Caco-2 (cell line): Measurements from ENCODE around the gene COMTD1. TPM values are rescaled to one million over a fixed set of nuclear protein-coding genes. Genes with fewer than 3 reads are reported as not detected.
A peak's percentile ranks its signal among the peaks of the same experiment; 100 is the strongest.

Experiments used
- BruUV-seq: library from RNA; stranded (reverse); fragments of 400-500 nt; replicated peaks from 2 replicates; lab custom pipeline; 2021; lab: Mats Ljungman, UMichigan
- CTCF ChIA-PET: fragments of 300-600 bp; sonication (Branson Sonifier 250); formaldehyde crosslinking; loops from one replicate; lab custom pipeline; 2022; ENCODE audit warnings: antibody characterized with exemption; lab: Charles Lee
- POLR2A ChIA-PET: fragments of 300-600 bp; sonication (Branson Sonifier 250); formaldehyde crosslinking; loops from one replicate; lab custom pipeline; 2022; ENCODE audit warnings: antibody characterized with exemption; lab: Charles Lee
- DNase-seq, 2 experiments: peaks; one replicate each; pipeline versions ENCODE4 v3.0.0 to v3.0.0-alpha.2; 2020 to 2022
- H3K27me3 ChIP-seq: replicated peaks from 2 replicates; pipeline ENCODE4 v1.6.0; 2011; ENCODE audit warnings: low read length; ENCODE audit not compliant: control insufficient read depth, insufficient read depth
- H3K36me3 ChIP-seq: 2 replicates; pipeline ENCODE4 v1.5.1; 2011; ENCODE audit warnings: low read length; ENCODE audit not compliant: control insufficient read depth, insufficient read depth
- H3K4me1 ChIP-seq: fragments of 250-450 bp; sonication (Bioruptor Pico); 2 replicates; pipeline ENCODE4 v1.5.1; 2020; ENCODE audit warnings: mild to moderate bottlenecking
- H3K4me3 ChIP-seq: 2 replicates; pipeline ENCODE4 v1.5.1; 2011; ENCODE audit warnings: low read depth, mild to moderate bottlenecking, control low read depth, low read length
- H3K9me3 ChIP-seq: fragments of 250-450 bp; sonication (Bioruptor Pico); 2 replicates; pipeline ENCODE4 v1.5.1; 2020; ENCODE audit warnings: mild to moderate bottlenecking, moderate library complexity
- H3K27ac Mint-ChIP-seq: one replicate; pipeline ENCODE4 v1.8.0; 2022; ENCODE audit warnings: mixed read lengths; ENCODE audit not compliant: unreplicated experiment
- H3K27me3 Mint-ChIP-seq: one replicate; pipeline ENCODE4 v1.8.0; 2022; ENCODE audit warnings: mixed read lengths; ENCODE audit not compliant: insufficient read depth, unreplicated experiment
- H3K36me3 Mint-ChIP-seq: one replicate; pipeline ENCODE4 v1.8.0; 2022; ENCODE audit warnings: mild to moderate bottlenecking, mixed read lengths; ENCODE audit not compliant: insufficient read depth, unreplicated experiment
- H3K4me1 Mint-ChIP-seq: one replicate; pipeline ENCODE4 v1.8.0; 2022; ENCODE audit warnings: low read depth, mixed read lengths; ENCODE audit not compliant: unreplicated experiment
- H3K4me3 Mint-ChIP-seq: one replicate; pipeline ENCODE4 v1.8.0; 2022; ENCODE audit warnings: mild to moderate bottlenecking, moderate library complexity, mixed read lengths; ENCODE audit not compliant: unreplicated experiment
- H3K9me3 Mint-ChIP-seq: one replicate; pipeline ENCODE4 v1.8.0; 2022; ENCODE audit warnings: mixed read lengths; ENCODE audit not compliant: unreplicated experiment
- CTCF ChIP-seq, 2 experiments: fragments of 200-600 bp in 1 of 2; IDR thresholded peaks; 1 replicate in 1 of 2; 2 replicates in 1 of 2; pipeline versions ENCODE4 v1.5.1 to v1.8.0; 2011 to 2022; ENCODE audit warnings: antibody characterized with exemption in 1 of 2, control low read depth in 1 of 2, inconsistent platforms in 1 of 2, low read depth in 1 of 2, low read length in 1 of 2, mild to moderate bottlenecking in 1 of 2, moderate library complexity in 1 of 2; ENCODE audit not compliant: insufficient read depth in 1 of 2, severe bottlenecking in 1 of 2, unreplicated experiment in 1 of 2
- intact Hi-C: fragments of 100-400 bp; cut with micrococcal nuclease; formaldehyde crosslinking; loops from one replicate; pipeline ENCODE4 v1.10.0; 2022; ENCODE audit not compliant: unreplicated experiment
- total RNA-seq: library from RNA; stranded (reverse); gene quantifications from 2 replicates; pipeline ENCODE4 v1.2.3, GENCODE V29; 2022

COMTD1 gene
- total RNA-seq, 1 experiment from 2014 or later = 38.7 TPM

- intact Hi-C loops = loop anchor here (10.0 kb wide), 2 partner anchors 207 to 967 kb away; no protein-coding TSS in a partner anchor
- H3K27me3 ChIP-seq = no peaks in the 10 kb centered on the region
- DNase-seq = no peak
- ChIA-PET POLR2A (interaction anchor here (1.1 to 1.2 kb wide), 2 partner anchors 13 to 21 kb away, joined by 3 to 5 read pairs; partner anchors contain the start of gene VDAC2), CTCF (interaction anchor here (0.5 to 1.6 kb wide), 3 partner anchors 21 to 742 kb away, joined by 4 to 8 read pairs (median 5); partner anchors contain the start of gene VDAC2)
- no peaks in the 10 kb centered on the region for H3K9me3 Mint-ChIP-seq
- no TSS peak for BruUV-seq
- H3K4me1 Mint-ChIP-seq = peaks cover 51% of the 10 kb centered on the region
- H3K27ac Mint-ChIP-seq = peak overlapping the region; percentile 34
- no peaks in the 10 kb centered on the region for H3K27me3 Mint-ChIP-seq
- H3K4me3 ChIP-seq = no peak overlapping the region
- peaks cover 54% of the 10 kb centered on the region for H3K4me1 ChIP-seq
- H3K36me3 ChIP-seq = peaks cover 9% of the 10 kb centered on the region
- H3K9me3 ChIP-seq = no peaks in the 10 kb centered on the region
- TF ChIP-seq CTCF (IDR thresholded peaks at IDR 0.05; ENCODE audit: insufficient read depth in 1 of 2, low read depth in 1 of 2, low read length in 1 of 2, severe bottlenecking in 1 of 2, unreplicated experiment in 1 of 2) = no peak
- peak overlapping the region; percentile 85 for H3K4me3 Mint-ChIP-seq
- peaks cover 80% of the 10 kb centered on the region for H3K36me3 Mint-ChIP-seq
Measured at GRCh38 chr10:75231672-75232581, 3.8 kb downstream of the COMTD1 start.

GRCh38 chr10:75230600-75231038 lies 5.1 kb downstream of the COMTD1 start:
- H3K27me3 ChIP-seq = no peaks in the 10 kb centered on the region
- Mint-ChIP-seq H3K4me1 (peaks cover 48% of the 10 kb centered on the region), H3K4me3 (peak overlapping the region; percentile 9), H3K27ac (peak overlapping the region; percentile 62), H3K36me3 (peaks cover 88% of the 10 kb centered on the region), H3K27me3 (no peaks in the 10 kb centered on the region), H3K9me3 (no peaks in the 10 kb centered on the region)
- H3K4me3 ChIP-seq = no peak overlapping the region
- POLR2A ChIA-PET = interaction anchor here (0.6 to 1.4 kb wide), 2 partner anchors 20 to 21 kb away, joined by 4 to 6 read pairs; partner anchors contain the start of gene VDAC2
- DNase-seq = peak; percentile 89 to 92
- H3K36me3 ChIP-seq = peaks cover 9% of the 10 kb centered on the region
- no peaks in the 10 kb centered on the region for H3K9me3 ChIP-seq
- TF ChIP-seq CTCF (IDR thresholded peaks at IDR 0.05; ENCODE audit: insufficient read depth in 1 of 2, low read depth in 1 of 2, low read length in 1 of 2, severe bottlenecking in 1 of 2, unreplicated experiment in 1 of 2) = peak; percentile 91 to 92
- CTCF ChIA-PET = interaction anchor here (0.7 to 1.3 kb wide), 3 partner anchors 19 to 44 kb away, joined by 3 to 21 read pairs (median 20); partner anchors contain the start of gene VDAC2
- BruUV-seq = no TSS peak
- intact Hi-C loops = loop anchor here (1.0 to 10.0 kb wide), 4 partner anchors 19 to 966 kb away; no protein-coding TSS in a partner anchor
- H3K4me1 ChIP-seq = peaks cover 58% of the 10 kb centered on the region

GRCh38 chr10:75229971-75230370 lies 5.8 kb downstream of the COMTD1 start:
- DNase-seq = no peak
- peaks cover 9% of the 10 kb centered on the region for H3K36me3 ChIP-seq
- Mint-ChIP-seq H3K27ac (peak overlapping the region; percentile 62), H3K36me3 (peaks cover 95% of the 10 kb centered on the region), H3K4me3 (no peak overlapping the region), H3K27me3 (no peaks in the 10 kb centered on the region), H3K4me1 (peaks cover 54% of the 10 kb centered on the region), H3K9me3 (no peaks in the 10 kb centered on the region)
- no peaks in the 10 kb centered on the region for H3K9me3 ChIP-seq
- ChIA-PET POLR2A (interaction anchor here (1.4 kb wide), 1 partner anchor 19 kb away, joined by 6 read pairs; the partner anchor contains the start of gene VDAC2), CTCF (interaction anchor here (0.7 to 1.3 kb wide), 3 partner anchors 19 to 43 kb away, joined by 3 to 21 read pairs (median 20); partner anchors contain the start of gene VDAC2)
- BruUV-seq = no TSS peak
- no peaks in the 10 kb centered on the region for H3K27me3 ChIP-seq
- no peak for TF ChIP-seq CTCF (IDR thresholded peaks at IDR 0.05; ENCODE audit: insufficient read depth in 1 of 2, low read depth in 1 of 2, low read length in 1 of 2, severe bottlenecking in 1 of 2, unreplicated experiment in 1 of 2)
- H3K4me1 ChIP-seq = peaks cover 63% of the 10 kb centered on the region
- intact Hi-C loops = loop anchor here (1.0 to 10.0 kb wide), 4 partner anchors 19 to 965 kb away; no protein-coding TSS in a partner anchor
- no peak overlapping the region for H3K4me3 ChIP-seq
